ENCODE measurements around the gene VAMP5. TPM values are rescaled to one million over a fixed set of nuclear protein-coding genes. Genes with fewer than 3 reads are reported as not detected.
A peak's percentile ranks its signal among the peaks of the same experiment; 100 is the strongest.
"Not testable (repeated sequence)": the region's sequence is repeated elsewhere in the genome, so short reads cannot be mapped to it uniquely, and the experiment has no call there.

VAMP5 gene
- total RNA-seq, 6 experiments from 2014 or later, result 51.2 to 84.2 (median 71.4) TPM

GRCh38 chr2:85589181-85589580 lies 5.0 kb downstream of the VAMP5 start:
- Mint-ChIP-seq H3K27me3 (ENCODE audit: insufficient read depth) (no peaks in the 10 kb centered on the region; the same call in 1 of the 2 replicates), H3K36me3 (ENCODE audit: low read depth) (peaks cover 4% of the 10 kb centered on the region; the same call in 1 of the 2 replicates), H3K4me1 (ENCODE audit: low read depth) (peaks cover 54% of the 10 kb centered on the region), H3K27ac (no peak overlapping the region), H3K9me3 (no peaks in the 10 kb centered on the region), H3K4me3 (no peak overlapping the region)
- no peak for TF ChIP-seq CTCF (IDR thresholded peaks at IDR 0.05)
- no peak for DNase-seq

GRCh38 chr2:85589982-85590791 lies 6.0 kb downstream of the VAMP5 start:
- Mint-ChIP-seq H3K27ac (peak overlapping the region; percentile 86), H3K9me3 (no peaks in the 10 kb centered on the region), H3K4me1 (ENCODE audit: low read depth) (peaks cover 58% of the 10 kb centered on the region), H3K27me3 (ENCODE audit: insufficient read depth) (no peaks in the 10 kb centered on the region; the same call in 1 of the 2 replicates), H3K36me3 (ENCODE audit: low read depth) (peaks cover 4% of the 10 kb centered on the region; the same call in 1 of the 2 replicates), H3K4me3 (peak overlapping the region; percentile 44)
- TF ChIP-seq CTCF (IDR thresholded peaks at IDR 0.05), result no peak
- DNase-seq, result peak; percentile 72

- H3K27ac Mint-ChIP-seq, result peak overlapping the region; percentile 86
- H3K9me3 Mint-ChIP-seq, result no peaks in the 10 kb centered on the region
- H3K36me3 Mint-ChIP-seq (ENCODE audit: low read depth), result peaks cover 4% of the 10 kb centered on the region; the same call in 1 of the 2 replicates
- H3K27me3 Mint-ChIP-seq (ENCODE audit: insufficient read depth), result no peaks in the 10 kb centered on the region; the same call in 1 of the 2 replicates
- peaks cover 50% of the 10 kb centered on the region for H3K4me1 Mint-ChIP-seq (ENCODE audit: low read depth)
- no peak for DNase-seq
- no peak overlapping the region for H3K4me3 Mint-ChIP-seq
- TF ChIP-seq CTCF (IDR thresholded peaks at IDR 0.05), result no peak
Measured at GRCh38 chr2:85590950-85591349, 6.7 kb downstream of the VAMP5 start.

- H3K9me3 Mint-ChIP-seq, result no peaks in the 10 kb centered on the region
- H3K4me3 Mint-ChIP-seq, result no peak overlapping the region
- H3K27ac Mint-ChIP-seq, result peak overlapping the region; percentile 86; the same call in 1 of the 2 replicates
- peaks cover 51% of the 10 kb centered on the region for H3K4me1 Mint-ChIP-seq (ENCODE audit: low read depth)
- DNase-seq, result no peak
- H3K27me3 Mint-ChIP-seq (ENCODE audit: insufficient read depth), result no peaks in the 10 kb centered on the region; the same call in 1 of the 2 replicates
- TF ChIP-seq CTCF (IDR thresholded peaks at IDR 0.05), result no peak
- peaks cover 4% of the 10 kb centered on the region; the same call in 1 of the 2 replicates for H3K36me3 Mint-ChIP-seq (ENCODE audit: low read depth)
Measured at GRCh38 chr2:85591563-85591962, 7.3 kb downstream of the VAMP5 start.

GRCh38 chr2:85592299-85592698 lies 8.1 kb downstream of the VAMP5 start:
- H3K36me3 Mint-ChIP-seq (ENCODE audit: low read depth); H3K27me3 Mint-ChIP-seq (ENCODE audit: insufficient read depth); H3K4me3 Mint-ChIP-seq; H3K9me3 Mint-ChIP-seq; DNase-seq: not testable (repeated sequence)
- peaks cover 57% of the 10 kb centered on the region for H3K4me1 Mint-ChIP-seq (ENCODE audit: low read depth)
- H3K27ac Mint-ChIP-seq, result peak overlapping the region; percentile 18; the same call in 1 of the 2 replicates

GRCh38 chr2:85593023-85593422 lies 8.8 kb downstream of the VAMP5 start:
- no peak for DNase-seq
- Mint-ChIP-seq H3K4me3 (no peak overlapping the region), H3K4me1 (ENCODE audit: low read depth) (peaks cover 51% of the 10 kb centered on the region), H3K27ac (no peak overlapping the region), H3K27me3 (ENCODE audit: insufficient read depth) (peaks cover 2% of the 10 kb centered on the region; the same call in 1 of the 2 replicates), H3K9me3 (no peaks in the 10 kb centered on the region), H3K36me3 (ENCODE audit: low read depth) (peaks cover 4% of the 10 kb centered on the region; the same call in 1 of the 2 replicates)
- TF ChIP-seq CTCF (IDR thresholded peaks at IDR 0.05), result no peak

Data from HFFc6 (cell line).